Uterine smooth muscle cell (primary cell): ENCODE data around the gene OR4K1. TPM values are rescaled to one million over a fixed set of nuclear protein-coding genes. Genes with fewer than 3 reads are reported as not detected.

Experiments used
- total RNA-seq: library from RNA; depleted of rRNA; stranded (reverse); fragments of >200 nt; gene quantifications from 2 replicates; pipeline ENCODE4 v1.2.3, GENCODE V29; 2014

OR4K1 gene, protein sequence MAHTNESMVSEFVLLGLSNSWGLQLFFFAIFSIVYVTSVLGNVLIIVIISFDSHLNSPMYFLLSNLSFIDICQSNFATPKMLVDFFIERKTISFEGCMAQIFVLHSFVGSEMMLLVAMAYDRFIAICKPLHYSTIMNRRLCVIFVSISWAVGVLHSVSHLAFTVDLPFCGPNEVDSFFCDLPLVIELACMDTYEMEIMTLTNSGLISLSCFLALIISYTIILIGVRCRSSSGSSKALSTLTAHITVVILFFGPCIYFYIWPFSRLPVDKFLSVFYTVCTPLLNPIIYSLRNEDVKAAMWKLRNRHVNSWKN
- total RNA-seq, result 0.12 TPM in 1 of 2 replicates, not detected in the other

DNA sequence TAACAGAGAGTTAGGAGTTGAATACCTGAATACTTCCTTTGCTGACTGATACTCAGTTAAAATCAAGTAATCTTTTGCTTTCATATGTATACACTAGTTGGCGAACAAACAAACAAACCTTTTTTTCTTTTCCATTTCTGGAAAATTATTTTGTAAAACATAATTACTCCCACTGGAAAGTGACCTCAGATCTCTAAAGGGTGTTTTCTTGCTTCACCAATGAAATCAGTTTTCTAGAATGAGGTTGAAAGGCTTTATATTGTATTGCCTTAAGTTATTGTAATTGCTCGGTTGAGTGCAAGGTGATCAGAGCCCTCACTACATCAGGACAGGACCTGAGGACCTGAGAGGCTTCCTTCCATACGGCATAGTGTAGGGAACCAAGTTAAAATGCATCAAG lies at the start of gene OR4K1:
Gene OR4K1 (plus strand): TSS at position 301 of the 400 bp plus-strand sequence. CDS start 4,750 bp downstream, outside the sequence.

DNA sequence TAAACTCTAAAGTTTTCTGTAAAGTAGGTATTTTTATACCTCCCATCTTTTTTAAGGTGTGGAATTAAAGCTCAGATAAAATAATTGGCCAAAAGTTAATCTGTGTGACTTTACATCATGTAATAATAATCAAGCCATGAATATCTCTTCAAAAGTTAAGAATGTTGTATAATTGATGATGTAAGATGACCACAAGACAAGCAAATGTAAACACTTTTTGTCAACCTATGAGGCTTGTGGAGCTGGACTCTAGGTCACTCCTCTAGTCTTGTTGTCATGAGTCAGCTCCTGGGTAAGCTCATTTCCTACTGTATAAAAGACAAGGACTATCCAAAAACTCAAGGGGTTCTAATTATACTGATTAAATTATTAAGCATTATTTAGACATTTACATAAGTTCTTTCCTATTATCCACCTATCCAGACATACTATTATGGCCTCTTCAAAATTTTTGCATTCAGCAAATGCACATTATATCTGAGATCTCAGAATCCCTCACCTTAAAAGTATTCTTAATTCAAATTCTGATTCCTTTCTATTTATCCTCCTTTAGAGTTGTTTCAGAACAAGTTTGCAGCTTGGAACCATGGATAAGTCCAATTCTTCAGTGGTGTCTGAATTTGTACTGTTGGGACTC lies 10.6 kb upstream of the OR4K1 start, which contains the start of gene OR4K5:
Gene OR4K5 (plus strand): TSS at position 587 of the 637 bp plus-strand sequence. CDS start 0 bp downstream, at position 587.

DNA sequence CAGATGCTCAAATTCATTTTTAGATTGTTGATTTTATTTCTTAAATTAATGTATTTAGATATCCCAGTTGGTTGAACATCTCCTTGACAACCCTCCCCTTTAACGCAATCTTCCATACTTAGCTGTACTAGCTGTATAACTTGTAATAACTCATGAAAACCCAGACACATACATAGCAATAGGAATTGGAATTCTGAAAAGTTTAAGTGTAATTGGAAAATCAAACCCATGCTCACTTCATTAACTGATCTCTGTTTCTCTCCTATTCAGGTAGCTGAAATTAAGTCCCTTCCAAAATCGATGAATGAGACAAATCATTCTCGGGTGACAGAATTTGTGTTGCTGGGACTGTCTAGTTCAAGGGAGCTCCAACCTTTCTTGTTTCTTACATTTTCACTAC lies 44.6 kb downstream of the OR4K1 start, which contains the start of gene OR4K15:
Gene OR4K15 (plus strand): TSS at position 301 of the 400 bp plus-strand sequence. CDS start 0 bp downstream, at position 301.

Other genes starting within 250 kb of the OR4K1 start
- not detected in 2 replicates for gene OR11H2, start 217.0 kb upstream of the OR4K1 start, total RNA-seq
- not detected in 2 replicates for gene OR4Q3, start 187.3 kb upstream of the OR4K1 start, total RNA-seq
- gene OR4M1, start 157.4 kb upstream of the OR4K1 start, total RNA-seq, result 0.12 TPM in 1 of 2 replicates, not detected in the other
- gene OR4N2, start 127.1 kb upstream of the OR4K1 start, total RNA-seq, result not detected in 2 replicates
- not detected in 2 replicates for gene OR4K2, start 55.8 kb upstream of the OR4K1 start, total RNA-seq
- not detected in 2 replicates for gene OR4K5, start 10.3 kb upstream of the OR4K1 start, total RNA-seq
- not detected in 2 replicates for gene OR4K15, start 44.7 kb downstream of the OR4K1 start, total RNA-seq
- gene OR4Q2, start 71.2 kb downstream of the OR4K1 start, total RNA-seq, result not detected in 2 replicates
- not detected in 2 replicates for gene OR4K14, start 88.4 kb downstream of the OR4K1 start, total RNA-seq
- not detected in 2 replicates for gene OR4K13, start 105.1 kb downstream of the OR4K1 start, total RNA-seq
- not detected in 2 replicates for gene OR4L1, start 129.1 kb downstream of the OR4K1 start, total RNA-seq
- not detected in 2 replicates for gene OR4K17, start 179.8 kb downstream of the OR4K1 start, total RNA-seq
- gene OR4N5, start 207.9 kb downstream of the OR4K1 start, total RNA-seq, result not detected in 2 replicates